ENCODE data around the gene GMEB1. TPM values are rescaled to one million over a fixed set of nuclear protein-coding genes. Genes with fewer than 3 reads are reported as not detected.

GMEB1 gene
- total RNA-seq, result 10 to 100 TPM in 1 of 4 donors, 1 to 10 TPM in 3; 6.6 to 13.6 (median 7.4) TPM

DNA sequence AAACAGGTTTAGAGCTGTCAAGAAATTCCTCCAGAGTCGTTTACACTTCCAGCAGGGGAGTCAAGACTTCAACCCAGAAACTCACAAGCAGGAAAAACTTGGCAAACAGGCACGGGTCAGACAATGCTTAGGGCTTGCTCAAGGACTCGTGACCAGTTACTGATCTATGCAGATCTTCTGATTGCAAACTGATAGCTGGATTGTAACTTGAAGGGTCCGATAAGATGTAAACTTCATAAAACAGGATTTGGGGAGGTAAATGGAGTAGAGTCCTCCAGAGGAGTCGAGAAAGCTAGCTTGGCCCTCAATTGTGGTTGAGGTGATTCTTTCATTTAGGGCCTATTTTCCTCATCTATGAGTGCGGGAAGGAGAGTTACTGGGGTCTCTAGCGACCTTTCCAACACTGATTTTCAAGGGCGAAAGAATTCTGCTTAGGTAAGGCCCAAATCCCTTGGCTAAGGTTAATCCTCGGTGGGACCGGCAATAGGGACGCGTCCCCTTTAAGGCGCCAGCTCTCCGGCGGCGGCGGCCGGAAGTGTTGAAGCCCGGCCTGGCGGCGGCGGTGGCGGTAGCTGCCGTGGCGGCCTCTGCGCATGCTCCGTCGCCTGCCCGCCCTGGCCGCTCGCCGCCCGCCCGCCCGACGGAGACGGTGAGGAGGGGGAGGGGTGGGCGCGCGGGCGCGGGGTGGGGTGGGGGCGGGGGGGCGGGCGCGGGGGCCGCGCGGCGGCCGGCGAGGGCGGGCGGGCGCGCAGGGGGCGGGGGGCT, at the start of gene GMEB1:
TSS of gene GMEB1 (plus strand) at position 594 of the 765 bp plus-strand sequence. CDS start 14,829 bp downstream, outside the sequence.
- TF ChIP-seq CTCF (IDR thresholded peaks at IDR 0.05; ENCODE audit: low read depth), result no peak

DNA sequence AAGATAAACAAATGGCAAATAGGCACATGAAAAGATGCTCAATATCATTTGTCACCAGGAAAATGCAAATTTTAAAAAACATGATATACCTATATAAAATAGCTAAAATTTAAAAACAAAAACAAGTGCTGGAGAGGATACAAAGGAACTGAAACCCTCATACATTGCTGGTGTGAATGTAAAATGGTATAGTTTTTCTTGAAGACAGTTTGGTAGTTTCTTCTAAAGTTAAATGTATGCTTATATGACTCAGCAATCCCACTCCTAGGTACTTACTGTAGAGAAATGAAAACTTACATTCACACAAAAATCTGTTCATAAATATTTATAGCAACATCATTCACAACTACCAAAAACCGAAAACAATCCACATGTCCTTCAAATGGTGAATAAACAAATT, 36.9 kb upstream of the GMEB1 start:
- TF ChIP-seq CTCF (IDR thresholded peaks at IDR 0.05; ENCODE audit: low read depth), result no peak

- no peak for TF ChIP-seq CTCF (IDR thresholded peaks at IDR 0.05; ENCODE audit: low read depth)
Observed at GRCh38 chr1:28632560-28632959, 36.0 kb upstream of the GMEB1 start.

GRCh38 chr1:28640766-28641165, 27.8 kb upstream of the GMEB1 start:
- TF ChIP-seq CTCF (IDR thresholded peaks at IDR 0.05; ENCODE audit: low read depth), result no peak

DNA sequence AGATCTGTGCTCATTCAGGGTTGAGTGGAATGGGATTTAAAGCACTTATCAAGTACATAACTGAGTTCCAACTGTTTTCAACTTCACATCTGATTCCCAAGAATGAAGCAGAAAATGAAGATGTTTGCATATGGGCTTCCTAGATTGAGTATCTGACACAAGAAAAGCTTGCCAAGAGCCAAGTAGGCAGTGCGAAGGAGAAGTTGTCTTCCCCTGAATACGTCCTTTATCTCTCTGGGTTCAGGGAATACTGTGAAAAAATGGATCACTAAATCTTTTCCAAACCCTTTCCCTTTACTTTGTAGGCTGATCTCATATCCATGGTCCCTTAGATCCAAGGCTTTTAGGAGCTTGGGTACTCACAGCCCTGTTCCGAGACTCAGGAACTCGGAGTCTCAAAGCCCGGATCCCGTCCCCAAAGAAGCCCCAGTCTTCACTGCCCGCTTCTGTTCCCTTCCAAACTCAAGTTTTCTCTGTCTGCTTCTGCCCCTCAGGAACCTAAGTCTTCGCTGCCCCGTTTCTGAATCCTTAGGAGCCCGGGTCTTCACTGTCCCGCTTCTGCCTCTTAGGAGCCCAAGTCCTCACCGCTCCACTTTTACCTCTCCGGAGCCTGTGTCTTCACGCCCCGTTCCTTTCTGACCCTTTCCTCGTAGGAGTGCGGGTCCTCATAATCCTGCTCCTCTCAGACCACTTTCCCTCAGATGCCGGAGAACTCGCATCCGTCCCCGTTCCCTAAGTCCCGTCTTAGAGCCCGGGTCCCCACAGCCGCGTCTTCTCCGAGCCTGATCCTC, 26.3 kb upstream of the GMEB1 start:
- TF ChIP-seq CTCF (IDR thresholded peaks at IDR 0.05; ENCODE audit: low read depth), result no peak

- TF ChIP-seq CTCF (IDR thresholded peaks at IDR 0.05; ENCODE audit: low read depth), result no peak
Observed at GRCh38 chr1:28642847-28643635, 25.5 kb upstream of the GMEB1 start, which contains the start of gene TAF12. Gene TAF12, minus strand, starts transcription at chr1:28643067. Its CDS starts 20,986 bp downstream, at chr1:28622081.

All from subcutaneous adipose tissue (tissue), 4 donors.